Naive thymus-derived CD4-positive, alpha-beta T cell (primary cell): ENCODE data around the gene WFDC11. TPM values are rescaled to one million over a fixed set of nuclear protein-coding genes. Genes with fewer than 3 reads are reported as not detected.
"Not testable (repeated sequence)": the region's sequence is repeated elsewhere in the genome, so short reads cannot be mapped to it uniquely, and the experiment has no call there.

ENCODE experiments used
- ATAC-seq: fragments of 150-1000 bp; cut with Tn5 transposase; 2 replicates; pipeline ENCODE4 v1.10.0; 2021; ENCODE audit warnings: mild to moderate bottlenecking, moderate library complexity
- CTCF ChIA-PET: fragments of 350-600 bp; sonication (Branson Sonifier 250); formaldehyde crosslinking; loops from one replicate; lab custom pipeline; 2021; ENCODE audit warnings: antibody characterized with exemption; lab: Charles Lee
- POLR2A ChIA-PET: fragments of 350-600 bp; sonication (Branson Sonifier 250); formaldehyde crosslinking; loops from one replicate; lab custom pipeline; 2021; ENCODE audit warnings: antibody characterized with exemption, inconsistent platforms; lab: Charles Lee
- DNase-seq, 9 donors: peaks; one replicate each; pipeline versions ENCODE4 v3.0.0 to v3.0.0-alpha.2; 2020 to 2022; ENCODE audit warnings: mixed read lengths in 1 of 9
- H3K27ac ChIP-seq: one replicate; pipeline ENCODE4 v1.7.0; 2013; ENCODE audit warnings: mild to moderate bottlenecking, low read depth, low read length, moderate library complexity
- H3K27me3 ChIP-seq, 2 donors: one replicate each; pipeline ENCODE4 v1.7.0; 2013; ENCODE audit warnings: low read length in 2 of 2, mild to moderate bottlenecking in 2 of 2, moderate library complexity in 2 of 2; ENCODE audit not compliant: control insufficient read depth in 2 of 2, insufficient read depth in 2 of 2
- H3K36me3 ChIP-seq, 3 experiments: 1 replicate in 2 of 3; 2 replicates in 1 of 3; pipeline ENCODE4 v1.7.0; 2013; ENCODE audit warnings: low read length in 3 of 3, mild to moderate bottlenecking in 3 of 3, moderate library complexity in 1 of 3; ENCODE audit not compliant: insufficient read depth in 3 of 3, control insufficient read depth in 2 of 3
- H3K4me1 ChIP-seq, 2 donors: one replicate each; pipeline ENCODE4 v1.7.0; 2013; ENCODE audit warnings: low read length in 2 of 2, mild to moderate bottlenecking in 2 of 2, moderate library complexity in 1 of 2; ENCODE audit not compliant: control insufficient read depth in 2 of 2, insufficient read depth in 2 of 2
- H3K4me3 ChIP-seq: 2 replicates; pipeline ENCODE4 v1.7.0; 2013; ENCODE audit warnings: mild to moderate bottlenecking, low read length
- H3K9me3 ChIP-seq, 3 experiments: 1 replicate in 2 of 3; 2 replicates in 1 of 3; pipeline ENCODE4 v1.7.0; 2013; ENCODE audit warnings: low read length in 3 of 3; ENCODE audit not compliant: control insufficient read depth in 2 of 3
- H3K27ac Mint-ChIP-seq, 9 donors: one replicate each; pipeline ENCODE4 v1.8.0; 2020 to 2022; ENCODE audit warnings: mixed read lengths in 9 of 9, mild to moderate bottlenecking in 8 of 9, moderate library complexity in 5 of 9, inconsistent platforms in 2 of 9
- H3K27me3 Mint-ChIP-seq, 5 donors: one replicate each; pipeline ENCODE4 v1.8.0; 2021 to 2022; ENCODE audit warnings: mixed read lengths in 5 of 5, mild to moderate bottlenecking in 1 of 5
- H3K36me3 Mint-ChIP-seq, 5 donors: one replicate each; pipeline ENCODE4 v1.8.0; 2020 to 2022; ENCODE audit warnings: mixed read lengths in 5 of 5, mild to moderate bottlenecking in 3 of 5, inconsistent platforms in 1 of 5
- H3K4me1 Mint-ChIP-seq, 7 donors: one replicate each; pipeline ENCODE4 v1.8.0; 2020 to 2022; ENCODE audit warnings: mixed read lengths in 7 of 7, mild to moderate bottlenecking in 3 of 7, inconsistent platforms in 1 of 7
- H3K4me3 Mint-ChIP-seq, 10 donors: one replicate each; pipeline ENCODE4 v1.8.0; 2020 to 2022; ENCODE audit warnings: mild to moderate bottlenecking in 10 of 10, mixed read lengths in 10 of 10, moderate library complexity in 6 of 10, inconsistent platforms in 2 of 10
- H3K9me3 Mint-ChIP-seq, 11 donors: one replicate each; pipeline ENCODE4 v1.8.0; 2020 to 2022; ENCODE audit warnings: mixed read lengths in 11 of 11, mild to moderate bottlenecking in 4 of 11, inconsistent platforms in 1 of 11, moderate library complexity in 1 of 11
- intact Hi-C, 2 donors: fragments of 100-400 bp; cut with micrococcal nuclease; formaldehyde crosslinking; loops; one replicate each; pipeline ENCODE4 v1.15.1; 2023
- polyA plus RNA-seq, 2 donors: library from polyadenylated mRNA; unstranded; fragments of 300-500 nt; fragmentation: Illumina TruSeq; gene quantifications; one replicate each; pipeline ENCODE4 v1.2.3, GENCODE V29; 2021
- total RNA-seq, 6 experiments: library from RNA in 5 of 6; stranded (reverse) in 5 of 6; gene quantifications; 1 replicate in 5 of 6; 2 replicates in 1 of 6; pipeline ENCODE4 v1.2.3 and lab custom pipeline; 2021 to 2026

The WFDC11 gene
- total and polyA plus RNA-seq, 7 experiments from 2014 or later = not detected

- H3K4me3 ChIP-seq, H3K9me3 Mint-ChIP-seq, DNase-seq, H3K4me3 Mint-ChIP-seq, POLR2A ChIA-PET, H3K27ac ChIP-seq, H3K9me3 ChIP-seq, H3K27ac Mint-ChIP-seq, H3K27me3 ChIP-seq, H3K36me3 ChIP-seq, ATAC-seq, H3K36me3 Mint-ChIP-seq, CTCF ChIA-PET, H3K4me1 ChIP-seq, H3K4me1 Mint-ChIP-seq, intact Hi-C loops: not testable (repeated sequence)
- H3K27me3 Mint-ChIP-seq = peaks cover 13 to 48% (median 39%) of the 10 kb centered on the region in 5 donors
Measured at GRCh38 chr20:45693346-45693745, 23.3 kb upstream of the WFDC11 start.

GRCh38 chr20:45685896-45686295 lies 15.9 kb upstream of the WFDC11 start:
- ChIA-PET CTCF (no interaction called here), POLR2A (no interaction called here)
- Histone ChIP-seq H3K9me3 (peaks cover 0 to 2% (median 0%) of the 10 kb centered on the region in 3 experiments), H3K4me3 (no peak overlapping the region), H3K27ac (no peak overlapping the region), H3K4me1 (no peaks in the 10 kb centered on the region), H3K36me3 (no peaks in the 10 kb centered on the region), H3K27me3 (no peaks in the 10 kb centered on the region)
- Mint-ChIP-seq H3K36me3 (peaks cover 0 to 5% (median 0%) of the 10 kb centered on the region in 5 donors), H3K9me3 (peaks cover 0 to 17% (median 5%) of the 10 kb centered on the region in 11 donors), H3K27me3 (peaks cover 0 to 30% (median 21%) of the 10 kb centered on the region in 5 donors), H3K4me1 (no peaks in the 10 kb centered on the region), H3K4me3 (no peak overlapping the region), H3K27ac (no peak overlapping the region)
- no peak for DNase-seq
- ATAC-seq = no peak
- intact Hi-C loops = no loop called here

GRCh38 chr20:45679650-45680049 lies 9.6 kb upstream of the WFDC11 start:
- no peak for ATAC-seq
- ChIA-PET POLR2A (no interaction called here), CTCF (no interaction called here)
- Histone ChIP-seq H3K27me3 (no peaks in the 10 kb centered on the region), H3K4me3 (no peak overlapping the region), H3K4me1 (no peaks in the 10 kb centered on the region), H3K27ac (no peak overlapping the region), H3K9me3 (peaks cover 0 to 35% (median 5%) of the 10 kb centered on the region in 3 experiments), H3K36me3 (no peaks in the 10 kb centered on the region)
- Mint-ChIP-seq H3K27me3 (peaks cover 2 to 43% (median 30%) of the 10 kb centered on the region in 5 donors), H3K27ac (no peak overlapping the region), H3K4me3 (no peak overlapping the region), H3K9me3 (peaks cover 6 to 65% (median 29%) of the 10 kb centered on the region in 11 donors), H3K4me1 (no peaks in the 10 kb centered on the region), H3K36me3 (peaks cover 0 to 8% (median 0%) of the 10 kb centered on the region in 5 donors)
- no peak for DNase-seq
- intact Hi-C loops = no loop called here

GRCh38 chr20:45672765-45673164 lies 2.7 kb upstream of the WFDC11 start:
- no peaks in the 10 kb centered on the region for H3K4me1 ChIP-seq
- H3K9me3 ChIP-seq = peaks cover 0 to 4% (median 0%) of the 10 kb centered on the region in 3 experiments
- no peaks in the 10 kb centered on the region for H3K36me3 ChIP-seq
- ChIA-PET CTCF (no interaction called here), POLR2A (no interaction called here)
- H3K9me3 Mint-ChIP-seq = peaks cover 0 to 21% (median 10%) of the 10 kb centered on the region in 11 donors
- H3K27ac Mint-ChIP-seq = no peak overlapping the region
- ATAC-seq = no peak
- DNase-seq = no peak
- H3K4me1 Mint-ChIP-seq = no peaks in the 10 kb centered on the region
- peaks cover 23 to 52% (median 32%) of the 10 kb centered on the region in 5 donors for H3K27me3 Mint-ChIP-seq
- H3K4me3 ChIP-seq = no peak overlapping the region
- no peak overlapping the region for H3K4me3 Mint-ChIP-seq
- no peak overlapping the region for H3K27ac ChIP-seq
- H3K36me3 Mint-ChIP-seq = peaks cover 0 to 5% (median 0%) of the 10 kb centered on the region in 5 donors
- no peaks in the 10 kb centered on the region for H3K27me3 ChIP-seq
- intact Hi-C loops = no loop called here

- CTCF ChIA-PET = not testable (repeated sequence)
Measured at GRCh38 chr20:45657038-45657437, 13.0 kb downstream of the WFDC11 start.

GRCh38 chr20:45651726-45652125 lies 18.3 kb downstream of the WFDC11 start:
- ATAC-seq = not testable (repeated sequence)

More at GRCh38 chr20:45657038-45657437, 13.0 kb downstream of the WFDC11 start:
- DNase-seq, H3K4me1 ChIP-seq, intact Hi-C loops, H3K4me3 Mint-ChIP-seq, H3K4me1 Mint-ChIP-seq, H3K4me3 ChIP-seq, H3K36me3 Mint-ChIP-seq, H3K36me3 ChIP-seq, H3K27ac ChIP-seq, ATAC-seq, H3K27ac Mint-ChIP-seq, H3K9me3 ChIP-seq, POLR2A ChIA-PET, H3K27me3 ChIP-seq: not testable (repeated sequence)
- peaks cover 0 to 13% (median 2%) of the 10 kb centered on the region in 11 donors for H3K9me3 Mint-ChIP-seq
- H3K27me3 Mint-ChIP-seq = peaks cover 4 to 20% (median 9%) of the 10 kb centered on the region in 5 donors

GRCh38 chr20:45649312-45649863 lies 20.7 kb downstream of the WFDC11 start:
- H3K4me3 Mint-ChIP-seq = no peak overlapping the region

More at GRCh38 chr20:45651726-45652125, 18.3 kb downstream of the WFDC11 start:
- H3K36me3 Mint-ChIP-seq, H3K9me3 ChIP-seq, H3K4me1 Mint-ChIP-seq, H3K4me3 Mint-ChIP-seq, intact Hi-C loops, POLR2A ChIA-PET, H3K4me1 ChIP-seq, H3K27ac Mint-ChIP-seq, H3K4me3 ChIP-seq, H3K27me3 ChIP-seq, DNase-seq, H3K9me3 Mint-ChIP-seq, CTCF ChIA-PET, H3K27ac ChIP-seq, H3K36me3 ChIP-seq: not testable (repeated sequence)
- H3K27me3 Mint-ChIP-seq = peaks cover 4 to 27% (median 15%) of the 10 kb centered on the region in 5 donors

More at GRCh38 chr20:45649312-45649863, 20.7 kb downstream of the WFDC11 start:
- H3K9me3 Mint-ChIP-seq = peaks cover 0 to 7% (median 0%) of the 10 kb centered on the region in 11 donors
- DNase-seq (no peak), ATAC-seq (no peak)
- intact Hi-C loops = no loop called here
- H3K4me1 Mint-ChIP-seq = no peaks in the 10 kb centered on the region
- ChIA-PET CTCF (no interaction called here), POLR2A (no interaction called here)
- H3K9me3 ChIP-seq = no peaks in the 10 kb centered on the region
- H3K27ac Mint-ChIP-seq = no peak overlapping the region
- peaks cover 8 to 27% (median 16%) of the 10 kb centered on the region in 5 donors for H3K27me3 Mint-ChIP-seq
- no peak overlapping the region for H3K4me3 ChIP-seq
- H3K27ac ChIP-seq = no peak overlapping the region
- no peaks in the 10 kb centered on the region for H3K36me3 Mint-ChIP-seq
- no peaks in the 10 kb centered on the region for H3K4me1 ChIP-seq
- no peaks in the 10 kb centered on the region for H3K27me3 ChIP-seq
- H3K36me3 ChIP-seq = no peaks in the 10 kb centered on the region
